ENCODE data around the gene TRERF1. TPM values are rescaled to one million over a fixed set of nuclear protein-coding genes. Genes with fewer than 3 reads are reported as not detected.

The TRERF1 gene
- total RNA-seq, 1 donor = 10.8 TPM

DNA sequence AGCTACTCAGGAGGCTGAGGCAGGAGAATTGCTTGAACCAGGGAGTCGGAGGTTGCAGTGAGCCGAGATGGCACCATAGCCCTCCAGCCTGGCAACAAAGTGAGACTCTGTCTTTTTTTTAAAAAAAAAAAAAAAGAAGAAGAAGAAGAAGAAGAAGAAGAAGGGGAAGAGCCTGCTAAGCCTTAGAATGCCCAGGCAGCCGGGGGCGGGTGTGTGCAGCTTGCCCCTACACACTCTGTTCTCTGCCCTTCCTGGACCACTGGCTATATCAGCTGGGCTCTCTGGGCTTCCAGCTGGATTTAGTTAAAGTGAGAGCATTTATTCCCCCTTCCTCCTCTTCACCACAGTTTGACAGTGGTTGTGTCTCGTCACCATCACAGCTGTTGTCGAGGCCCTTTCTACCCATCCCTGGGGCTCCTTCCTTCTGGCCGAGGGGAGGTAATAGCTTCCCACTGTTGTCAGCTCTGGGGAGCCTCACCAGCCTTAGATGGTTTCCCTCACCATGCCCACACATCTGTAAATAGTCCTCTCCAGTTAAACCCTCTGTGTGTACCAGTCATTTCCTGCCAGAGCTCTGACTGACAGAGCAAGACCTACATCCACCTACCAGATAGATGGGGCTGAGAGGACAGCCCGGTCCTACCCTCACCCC lies 77.6 kb downstream of the TRERF1 start:
- DNase-seq (ENCODE audit: low read depth in 2 of 3, low spot score in 2 of 3) = peak in 1 of 3 donors; percentile 31

GRCh38 chr6:42372699-42373098 lies 79.0 kb downstream of the TRERF1 start:
- no peak for DNase-seq (ENCODE audit: low read depth in 2 of 3, low spot score in 2 of 3)

- no peak for DNase-seq (ENCODE audit: low read depth in 2 of 3, low spot score in 2 of 3)
Measured at GRCh38 chr6:42370323-42370985, 81.3 kb downstream of the TRERF1 start.

DNA sequence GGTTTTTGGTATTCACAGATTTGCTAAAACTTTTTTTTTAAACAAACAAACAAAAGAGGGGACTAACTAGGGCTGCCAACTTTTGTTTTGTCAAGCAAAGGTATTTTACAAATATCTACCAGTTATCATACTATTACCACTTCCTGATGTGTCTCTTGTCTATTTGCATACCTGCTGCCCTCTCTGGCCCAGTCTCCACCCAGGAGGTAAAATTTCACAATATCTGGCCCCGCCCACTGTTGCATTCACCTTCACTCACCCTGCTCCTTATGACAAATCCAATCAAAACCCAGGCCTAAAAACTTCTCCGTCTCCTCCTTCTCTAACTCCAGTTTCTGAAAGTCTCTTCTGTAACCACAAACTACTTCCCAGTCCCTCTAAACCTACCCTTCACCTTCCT lies 82.2 kb downstream of the TRERF1 start:
- DNase-seq (ENCODE audit: low read depth in 2 of 3, low spot score in 2 of 3) = no peak

- DNase-seq (ENCODE audit: low read depth in 2 of 3, low spot score in 2 of 3) = peak in 2 of 3 donors; percentile 54 to 62
Measured at GRCh38 chr6:42368181-42368580, 83.5 kb downstream of the TRERF1 start.

DNA sequence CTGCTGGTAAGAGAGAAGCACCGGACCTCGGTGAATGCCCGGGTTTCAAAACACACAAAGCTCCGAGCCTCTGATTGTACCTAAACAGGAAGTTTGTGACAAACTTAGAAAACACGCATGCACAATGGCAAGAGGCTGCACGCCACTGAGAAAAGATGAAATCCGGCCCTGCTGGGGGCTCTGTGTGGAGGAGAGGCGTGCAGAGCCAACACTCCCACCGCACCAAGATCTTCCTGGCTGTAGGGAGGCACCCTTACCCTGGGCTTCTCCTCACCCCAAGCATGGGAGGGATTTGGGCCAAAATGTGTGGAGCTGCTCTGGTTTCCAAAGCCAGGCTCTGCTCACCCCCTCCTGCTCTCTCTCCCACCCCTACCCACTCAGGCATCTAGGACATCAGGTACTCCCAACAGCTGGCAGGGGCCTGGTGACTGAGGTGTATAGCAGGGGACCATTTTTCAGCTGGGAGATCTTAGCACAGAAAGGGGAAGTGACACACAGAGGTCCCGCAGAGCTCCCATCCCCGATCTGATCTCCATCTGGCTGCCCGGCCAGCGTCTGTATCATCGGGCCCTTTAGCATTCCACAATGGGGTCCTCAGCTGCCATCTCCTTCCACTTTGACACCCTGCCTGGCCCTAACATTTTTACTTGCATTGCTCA lies 84.2 kb downstream of the TRERF1 start:
- DNase-seq (ENCODE audit: low read depth in 2 of 3, low spot score in 2 of 3) = peak in 2 of 3 donors; percentile 43 to 62

DNA sequence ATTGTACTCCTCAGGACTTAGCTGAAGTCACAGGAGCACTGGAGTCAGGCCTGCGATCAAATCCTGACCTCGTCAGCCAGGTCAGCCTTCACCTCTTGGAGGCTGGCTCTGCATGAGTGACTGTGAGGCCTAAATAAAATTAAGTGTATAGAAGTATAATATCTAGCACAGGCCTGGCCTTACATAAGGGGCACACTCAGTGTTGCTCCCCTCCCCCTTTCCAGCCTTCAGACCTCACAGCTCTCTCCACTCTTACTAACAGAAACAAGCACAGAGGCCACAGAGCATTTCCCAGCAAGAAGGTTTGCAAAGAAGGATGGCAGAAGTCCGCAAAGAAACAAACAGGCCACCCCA lies 84.8 kb downstream of the TRERF1 start:
- DNase-seq (ENCODE audit: low read depth in 2 of 3, low spot score in 2 of 3) = no peak

GRCh38 chr6:42366011-42366705 lies 85.6 kb downstream of the TRERF1 start:
- DNase-seq (ENCODE audit: low read depth in 2 of 3, low spot score in 2 of 3) = no peak

- no peak for DNase-seq (ENCODE audit: low read depth in 2 of 3, low spot score in 2 of 3)
Measured at GRCh38 chr6:42365021-42365420, 86.7 kb downstream of the TRERF1 start.

GRCh38 chr6:42363926-42364849 lies 87.5 kb downstream of the TRERF1 start:
- no peak for DNase-seq (ENCODE audit: low read depth in 2 of 3, low spot score in 2 of 3)

DNA sequence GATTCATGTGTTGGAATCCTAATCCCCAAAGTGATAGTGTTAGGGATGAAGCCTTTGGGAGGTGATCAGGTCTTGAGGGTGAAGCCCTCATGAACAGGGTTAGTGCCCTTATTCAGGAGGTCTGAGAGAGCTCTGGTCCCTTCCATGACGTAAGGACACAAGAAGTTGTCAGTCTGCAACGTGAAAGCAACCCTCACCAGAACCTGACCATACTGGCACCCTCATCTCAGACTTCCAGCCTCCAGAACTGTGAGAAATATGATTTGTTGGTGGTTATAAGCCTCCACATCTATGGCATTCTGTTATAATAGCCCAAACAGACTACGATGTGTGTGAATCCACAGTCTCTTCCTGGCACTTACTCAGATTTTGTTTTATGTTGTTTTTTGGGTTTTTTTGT lies 90.7 kb downstream of the TRERF1 start:
- no peak for DNase-seq (ENCODE audit: low read depth in 2 of 3, low spot score in 2 of 3)

DNA sequence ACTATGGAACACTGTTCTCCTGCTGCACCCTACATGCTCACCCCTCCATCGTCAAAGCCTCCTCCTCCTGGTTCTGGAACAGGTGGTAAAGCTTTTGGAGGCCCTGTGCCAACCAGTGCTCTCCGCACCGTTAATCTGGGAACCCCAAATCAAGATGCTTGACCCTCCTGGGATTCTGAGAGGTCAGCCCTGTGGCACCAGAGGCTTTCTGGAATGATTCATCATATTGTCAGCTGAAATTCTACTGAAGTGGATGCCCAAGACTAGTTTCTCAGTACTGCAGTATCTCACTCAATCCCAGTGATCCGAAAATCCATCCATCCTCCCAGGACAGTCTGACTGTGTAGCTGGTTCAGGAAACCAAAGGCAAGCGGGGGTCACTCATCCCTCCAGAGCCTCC lies 92.7 kb downstream of the TRERF1 start:
- no peak for DNase-seq (ENCODE audit: low read depth in 2 of 3, low spot score in 2 of 3)

- DNase-seq (ENCODE audit: low read depth in 2 of 3, low spot score in 2 of 3) = no peak
Measured at GRCh38 chr6:42355416-42355815, 96.3 kb downstream of the TRERF1 start.

GRCh38 chr6:42354702-42355101 lies 97.0 kb downstream of the TRERF1 start:
- DNase-seq (ENCODE audit: low read depth in 2 of 3, low spot score in 2 of 3) = no peak

DNA sequence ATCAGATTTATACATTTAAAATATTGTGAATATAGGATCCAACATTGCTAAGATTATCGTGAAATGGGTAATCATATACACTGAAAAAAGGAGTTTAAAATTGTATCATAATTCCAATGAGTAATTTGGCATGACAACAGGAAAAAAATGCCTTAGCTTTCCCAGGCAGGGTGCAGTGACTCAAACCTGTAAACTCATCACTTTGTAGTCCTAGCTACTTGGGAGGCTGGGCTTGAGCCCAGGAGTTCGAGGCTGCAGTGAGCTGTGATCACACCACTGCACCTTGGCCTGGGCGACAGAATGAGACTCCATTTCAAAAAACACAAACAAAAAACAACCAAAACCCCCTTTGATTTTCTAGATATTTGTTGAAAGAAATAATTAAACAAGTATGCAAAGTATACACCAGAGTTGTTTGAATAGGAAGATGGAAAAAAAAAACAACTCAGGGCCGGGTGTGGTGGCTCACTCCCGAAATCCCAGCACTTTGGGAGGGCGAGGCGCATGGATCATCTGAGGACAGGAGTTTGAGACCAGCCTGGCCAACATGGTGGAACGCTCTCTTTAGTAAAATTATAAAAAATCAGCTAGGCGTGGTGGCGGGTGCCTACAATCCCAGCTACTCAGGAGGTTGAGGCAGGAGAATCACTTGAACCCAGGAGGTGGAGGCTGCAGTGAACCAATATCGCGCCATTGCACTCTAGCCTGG lies 98.7 kb downstream of the TRERF1 start:
- no peak for DNase-seq (ENCODE audit: low read depth in 2 of 3, low spot score in 2 of 3)

- DNase-seq (ENCODE audit: low read depth in 2 of 3, low spot score in 2 of 3) = no peak
Measured at GRCh38 chr6:42350911-42351310, 100.8 kb downstream of the TRERF1 start.

- DNase-seq (ENCODE audit: low read depth in 2 of 3, low spot score in 2 of 3) = no peak
Measured at GRCh38 chr6:42349753-42350511, 101.8 kb downstream of the TRERF1 start.

GRCh38 chr6:42347456-42347855 lies 104.3 kb downstream of the TRERF1 start:
- DNase-seq (ENCODE audit: low read depth in 2 of 3, low spot score in 2 of 3) = no peak
